Keratinocyte (primary cell): ENCODE results near the gene SEMA3E.

Experiments used
- CTCF ChIP-seq, 3 experiments: IDR thresholded peaks in 1 of 3; conservative IDR thresholded peaks in 1 of 3; optimal IDR thresholded peaks in 1 of 3; 2 replicates in 2 of 3; 3 replicates in 1 of 3; pipeline versions ENCODE3 to v1.5.1; 2011; ENCODE audit warnings: low read length in 3 of 3, mild to moderate bottlenecking in 3 of 3, moderate library complexity in 2 of 3, control low read depth in 1 of 3, inconsistent platforms in 1 of 3; ENCODE audit not compliant: insufficient read depth in 2 of 3; ENCODE audit errors: extremely low read depth in 1 of 3
- EZH2 ChIP-seq: IDR thresholded peaks from one replicate; pipeline ENCODE4 v1.6.1; 2012; ENCODE audit warnings: inconsistent platforms, mild to moderate bottlenecking, low read length, moderate library complexity

DNA sequence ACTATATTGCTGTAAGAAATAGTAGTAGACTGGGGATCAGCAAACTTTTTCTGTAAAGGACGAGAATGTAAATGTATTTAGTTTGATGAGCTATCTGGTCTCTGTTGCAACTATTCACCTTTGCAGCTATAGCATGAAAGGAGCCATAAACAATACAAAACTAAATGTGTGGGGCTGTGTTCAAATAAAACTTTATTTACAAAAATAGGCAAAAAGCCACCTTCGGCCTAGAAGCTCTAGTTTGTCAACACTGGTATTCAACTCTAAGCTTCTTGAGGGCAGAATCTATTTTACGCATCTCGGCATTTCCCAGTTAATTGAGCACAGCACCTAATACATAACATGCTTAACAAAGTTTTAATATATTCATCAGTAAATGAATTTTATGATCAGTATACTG, 181.4 kb downstream of the SEMA3E start:
- TF ChIP-seq CTCF (optimal IDR thresholded peaks at IDR 0.05 in 1 of 3, IDR thresholded peaks at IDR 0.05 in 1 of 3, conservative IDR thresholded peaks at IDR 0.05 in 1 of 3; ENCODE audit: extremely low read depth in 1 of 3, insufficient read depth in 2 of 3, low read length in 3 of 3) = no peak
- no peak for TF ChIP-seq EZH2
